Dedifferentiated amniotic fluid mesenchymal stem cell (primary cell): ENCODE measurements around the gene CHAC1.

Source experiments
- DNase-seq: peaks from one replicate; pipeline ENCODE4 v3.0.0-alpha.2; 2016; ENCODE audit errors: extremely low spot score

The CHAC1 gene

GRCh38 chr15:40985541-40986330 is 32.5 kb downstream of the CHAC1 start:
- no peak for DNase-seq

GRCh38 chr15:40986820-40987219 is 33.5 kb downstream of the CHAC1 start:
- DNase-seq, result no peak

- no peak for DNase-seq
Observed at GRCh38 chr15:40988156-40988555, 34.9 kb downstream of the CHAC1 start.

GRCh38 chr15:40990080-40990479 is 36.8 kb downstream of the CHAC1 start:
- no peak for DNase-seq

- no peak for DNase-seq
Observed at GRCh38 chr15:40990789-40991188, 37.5 kb downstream of the CHAC1 start.

GRCh38 chr15:40991355-40991754 is 38.1 kb downstream of the CHAC1 start:
- DNase-seq, result no peak

GRCh38 chr15:40992241-40992741 is 39.0 kb downstream of the CHAC1 start:
- no peak for DNase-seq

GRCh38 chr15:40992825-40993224 is 39.6 kb downstream of the CHAC1 start:
- DNase-seq, result no peak

- DNase-seq, result no peak
Observed at GRCh38 chr15:40995656-40996055, 42.4 kb downstream of the CHAC1 start.

GRCh38 chr15:40999190-40999589 is 45.9 kb downstream of the CHAC1 start:
- no peak for DNase-seq

GRCh38 chr15:41001524-41002214 is 48.4 kb downstream of the CHAC1 start:
- no peak for DNase-seq

GRCh38 chr15:41004490-41004889 is 51.2 kb downstream of the CHAC1 start:
- DNase-seq, result no peak
